Measurements from ENCODE around the gene SLC4A4. TPM values are rescaled to one million over a fixed set of nuclear protein-coding genes. Genes with fewer than 3 reads are reported as not detected.

The SLC4A4 gene
- total and polyA plus RNA-seq, 8 donors: 17.0 to 55.9 (median 46.0) TPM

- no peak overlapping the region for H3K27ac ChIP-seq
- no peak for DNase-seq
- intact Hi-C loops (cut with DNase I): no loop called here
- no peaks in the 10 kb centered on the region for H3K27me3 ChIP-seq
- no peaks in the 10 kb centered on the region for H3K9me3 ChIP-seq
- no peak for ATAC-seq
- no peaks in the 10 kb centered on the region for H3K36me3 ChIP-seq
- no peaks in the 10 kb centered on the region for H3K4me1 ChIP-seq
- no peak overlapping the region for H3K4me3 ChIP-seq
- no peak for TF ChIP-seq CTCF (IDR thresholded peaks at IDR 0.05)
Measured at GRCh38 chr4:71554025-71554424, 215.2 kb downstream of the SLC4A4 start.

GRCh38 chr4:71558248-71558647 lies 219.4 kb downstream of the SLC4A4 start:
- intact Hi-C loops (cut with DNase I): no loop called here

GRCh38 chr4:71559957-71560571 lies 221.2 kb downstream of the SLC4A4 start:
- Histone ChIP-seq H3K27ac (no peak overlapping the region), H3K27me3 (no peaks in the 10 kb centered on the region), H3K4me3 (no peak overlapping the region), H3K4me1 (no peaks in the 10 kb centered on the region), H3K36me3 (no peaks in the 10 kb centered on the region), H3K9me3 (no peaks in the 10 kb centered on the region)
- ATAC-seq: no peak
- no peak for DNase-seq
- intact Hi-C loops (cut with DNase I): no loop called here
- TF ChIP-seq CTCF (IDR thresholded peaks at IDR 0.05): no peak

More at GRCh38 chr4:71558248-71558647, 219.4 kb downstream of the SLC4A4 start:
- Histone ChIP-seq H3K36me3 (no peaks in the 10 kb centered on the region), H3K27ac (no peak overlapping the region), H3K4me1 (no peaks in the 10 kb centered on the region), H3K9me3 (no peaks in the 10 kb centered on the region), H3K27me3 (no peaks in the 10 kb centered on the region), H3K4me3 (no peak overlapping the region)
- ATAC-seq: no peak
- DNase-seq: no peak
- TF ChIP-seq CTCF (IDR thresholded peaks at IDR 0.05): no peak

- ATAC-seq (no peak), DNase-seq (no peak)
- Histone ChIP-seq H3K36me3 (no peaks in the 10 kb centered on the region), H3K27ac (no peak overlapping the region), H3K27me3 (no peaks in the 10 kb centered on the region), H3K4me3 (no peak overlapping the region), H3K9me3 (no peaks in the 10 kb centered on the region), H3K4me1 (no peaks in the 10 kb centered on the region)
- intact Hi-C loops (cut with DNase I): no loop called here
- no peak for TF ChIP-seq CTCF (IDR thresholded peaks at IDR 0.05)
Measured at GRCh38 chr4:71564775-71565174, 226.0 kb downstream of the SLC4A4 start.

GRCh38 chr4:71566856-71567255 lies 228.0 kb downstream of the SLC4A4 start:
- intact Hi-C loops (cut with DNase I): no loop called here

More at GRCh38 chr4:71566856-71567255, 228.0 kb downstream of the SLC4A4 start:
- Histone ChIP-seq H3K36me3 (no peaks in the 10 kb centered on the region), H3K27ac (no peak overlapping the region), H3K27me3 (no peaks in the 10 kb centered on the region), H3K4me3 (no peak overlapping the region), H3K4me1 (no peaks in the 10 kb centered on the region), H3K9me3 (no peaks in the 10 kb centered on the region)
- no peak for DNase-seq
- no peak for TF ChIP-seq CTCF (IDR thresholded peaks at IDR 0.05)
- ATAC-seq: no peak

All from left lung (tissue), 10 donors.